Measurements from ENCODE around the gene RPS6KC1.

The RPS6KC1 gene

GRCh38 chr1:213162338-213162737 is 111.3 kb downstream of the RPS6KC1 start:
- Histone ChIP-seq H3K4me2 (ENCODE audit: low read length) (no peak overlapping the region), H4K20me1 (ENCODE audit: control insufficient read depth, insufficient read depth, low read depth, low read length) (no peaks in the 10 kb centered on the region), H3K4me1 (ENCODE audit: control insufficient read depth, low read length) (no peaks in the 10 kb centered on the region), H3K9me2 (replicated peaks; ENCODE audit: control insufficient read depth, low read length) (no peaks in the 10 kb centered on the region), H3K36me3 (ENCODE audit: control insufficient read depth, low read length) (no peaks in the 10 kb centered on the region), H3K79me2 (ENCODE audit: control insufficient read depth, low read length) (no peaks in the 10 kb centered on the region), H3K9me3 (ENCODE audit: control insufficient read depth, insufficient read depth, low read length) (no peaks in the 10 kb centered on the region), H3K27ac (ENCODE audit: low read depth, low read length) (no peak overlapping the region), H3K27me3 (ENCODE audit: control insufficient read depth, low read length) (no peaks in the 10 kb centered on the region), H3K4me3 (ENCODE audit: low read length) (no peak overlapping the region), H3F3A (ENCODE audit: control insufficient read depth, insufficient read depth) (no peaks in the 10 kb centered on the region)
- TF ChIP-seq EZH2phosphoT487 (IDR thresholded peaks at IDR 0.05; ENCODE audit: borderline replicate concordance, low read length), result no peak
- TF ChIP-seq CTCF (IDR thresholded peaks at IDR 0.05; ENCODE audit: low read depth, low read length, poor library complexity, severe bottlenecking), result no peak

GRCh38 chr1:213162862-213163261 is 111.8 kb downstream of the RPS6KC1 start:
- H3K4me2 ChIP-seq (ENCODE audit: low read length), result no peak overlapping the region
- no peaks in the 10 kb centered on the region for H3F3A ChIP-seq (ENCODE audit: control insufficient read depth, insufficient read depth)
- no peaks in the 10 kb centered on the region for H3K79me2 ChIP-seq (ENCODE audit: control insufficient read depth, low read length)
- no peaks in the 10 kb centered on the region for H3K4me1 ChIP-seq (ENCODE audit: control insufficient read depth, low read length)
- H3K4me3 ChIP-seq (ENCODE audit: low read length), result no peak overlapping the region
- no peaks in the 10 kb centered on the region for H3K9me3 ChIP-seq (ENCODE audit: control insufficient read depth, insufficient read depth, low read length)
- TF ChIP-seq CTCF (IDR thresholded peaks at IDR 0.05; ENCODE audit: low read depth, low read length, poor library complexity, severe bottlenecking), result no peak
- no peak for TF ChIP-seq EZH2phosphoT487 (IDR thresholded peaks at IDR 0.05; ENCODE audit: borderline replicate concordance, low read length)
- no peaks in the 10 kb centered on the region for H3K36me3 ChIP-seq (ENCODE audit: control insufficient read depth, low read length)
- H3K27ac ChIP-seq (ENCODE audit: low read depth, low read length), result no peak overlapping the region
- no peaks in the 10 kb centered on the region for H4K20me1 ChIP-seq (ENCODE audit: control insufficient read depth, insufficient read depth, low read depth, low read length)
- H3K27me3 ChIP-seq (ENCODE audit: control insufficient read depth, low read length), result no peaks in the 10 kb centered on the region
- H3K9me2 ChIP-seq (replicated peaks; ENCODE audit: control insufficient read depth, low read length), result no peaks in the 10 kb centered on the region

GRCh38 chr1:213163278-213163711 is 112.3 kb downstream of the RPS6KC1 start:
- no peak overlapping the region for H3K4me3 ChIP-seq (ENCODE audit: low read length)
- no peaks in the 10 kb centered on the region for H3K27me3 ChIP-seq (ENCODE audit: control insufficient read depth, low read length)
- H3K36me3 ChIP-seq (ENCODE audit: control insufficient read depth, low read length), result no peaks in the 10 kb centered on the region
- no peaks in the 10 kb centered on the region for H4K20me1 ChIP-seq (ENCODE audit: control insufficient read depth, insufficient read depth, low read depth, low read length)
- no peak for TF ChIP-seq EZH2phosphoT487 (IDR thresholded peaks at IDR 0.05; ENCODE audit: borderline replicate concordance, low read length)
- no peak for TF ChIP-seq CTCF (IDR thresholded peaks at IDR 0.05; ENCODE audit: low read depth, low read length, poor library complexity, severe bottlenecking)
- no peaks in the 10 kb centered on the region for H3K9me3 ChIP-seq (ENCODE audit: control insufficient read depth, insufficient read depth, low read length)
- H3K27ac ChIP-seq (ENCODE audit: low read depth, low read length), result no peak overlapping the region
- H3K9me2 ChIP-seq (replicated peaks; ENCODE audit: control insufficient read depth, low read length), result no peaks in the 10 kb centered on the region
- no peaks in the 10 kb centered on the region for H3K4me1 ChIP-seq (ENCODE audit: control insufficient read depth, low read length)
- no peaks in the 10 kb centered on the region for H3F3A ChIP-seq (ENCODE audit: control insufficient read depth, insufficient read depth)
- H3K4me2 ChIP-seq (ENCODE audit: low read length), result no peak overlapping the region
- H3K79me2 ChIP-seq (ENCODE audit: control insufficient read depth, low read length), result no peaks in the 10 kb centered on the region

- Histone ChIP-seq H3K9me3 (ENCODE audit: control insufficient read depth, insufficient read depth, low read length) (no peaks in the 10 kb centered on the region), H3K27me3 (ENCODE audit: control insufficient read depth, low read length) (no peaks in the 10 kb centered on the region), H3K4me3 (ENCODE audit: low read length) (no peak overlapping the region), H4K20me1 (ENCODE audit: control insufficient read depth, insufficient read depth, low read depth, low read length) (no peaks in the 10 kb centered on the region), H3K9me2 (replicated peaks; ENCODE audit: control insufficient read depth, low read length) (no peaks in the 10 kb centered on the region), H3K79me2 (ENCODE audit: control insufficient read depth, low read length) (no peaks in the 10 kb centered on the region), H3K36me3 (ENCODE audit: control insufficient read depth, low read length) (no peaks in the 10 kb centered on the region), H3K4me2 (ENCODE audit: low read length) (no peak overlapping the region), H3F3A (ENCODE audit: control insufficient read depth, insufficient read depth) (no peaks in the 10 kb centered on the region), H3K4me1 (ENCODE audit: control insufficient read depth, low read length) (no peaks in the 10 kb centered on the region), H3K27ac (ENCODE audit: low read depth, low read length) (no peak overlapping the region)
- TF ChIP-seq EZH2phosphoT487 (IDR thresholded peaks at IDR 0.05; ENCODE audit: borderline replicate concordance, low read length), result no peak
- no peak for TF ChIP-seq CTCF (IDR thresholded peaks at IDR 0.05; ENCODE audit: low read depth, low read length, poor library complexity, severe bottlenecking)
Measured at GRCh38 chr1:213164561-213164960, 113.5 kb downstream of the RPS6KC1 start.

Data from DOHH2 (cell line).